Kidney (tissue), 14 donors: Measurements from ENCODE around the gene MRPS9. TPM values are rescaled to one million over a fixed set of nuclear protein-coding genes. Genes with fewer than 3 reads are reported as not detected.

Source experiments
- DNase-seq, 5 donors: peaks; one replicate each; pipeline ENCODE4 v3.0.0-alpha.2; 2013 to 2020
- FAIRE-seq: peaks from 2 replicates; lab custom pipeline; 2012; peaks lifted over from hg19 to GRCh38; lab: Jason Lieb, UNC
- H3K27ac ChIP-seq, 2 donors: one replicate each; pipeline ENCODE4 v1.7.0; 2013; ENCODE audit warnings: low read depth in 2 of 2, low read length in 2 of 2, inconsistent platforms in 1 of 2
- H3K27me3 ChIP-seq: one replicate; pipeline ENCODE4 v1.7.1; 2013; ENCODE audit warnings: low read length, inconsistent platforms; ENCODE audit not compliant: control insufficient read depth, insufficient read depth
- H3K36me3 ChIP-seq, 3 donors: one replicate each; pipeline versions ENCODE4 v1.7.0 to v1.7.1; 2013; ENCODE audit warnings: low read length in 3 of 3, control low read depth in 1 of 3, inconsistent platforms in 1 of 3; ENCODE audit not compliant: insufficient read depth in 3 of 3, control insufficient read depth in 2 of 3
- H3K4me1 ChIP-seq, 3 donors: one replicate each; pipeline versions ENCODE4 v1.7.0 to v1.7.1; 2013; ENCODE audit warnings: low read length in 3 of 3, inconsistent platforms in 1 of 3, low read depth in 1 of 3; ENCODE audit not compliant: control insufficient read depth in 2 of 3, insufficient read depth in 2 of 3
- H3K4me3 ChIP-seq, 3 donors: one replicate each; pipeline versions ENCODE4 v1.7.0 to v1.8.1; 2013; ENCODE audit warnings: low read length in 3 of 3, control low read depth in 1 of 3, inconsistent platforms in 1 of 3
- H3K9ac ChIP-seq, 3 donors: one replicate each; pipeline versions ENCODE4 v1.7.0 to v1.7.1; 2013; ENCODE audit warnings: low read length in 3 of 3, control low read depth in 1 of 3, inconsistent platforms in 1 of 3
- H3K9me3 ChIP-seq, 3 donors: one replicate each; pipeline versions ENCODE4 v1.7.0 to v1.7.1; 2013; ENCODE audit warnings: low read length in 3 of 3, control low read depth in 1 of 3, inconsistent platforms in 1 of 3; ENCODE audit not compliant: control insufficient read depth in 2 of 3, insufficient read depth in 1 of 3
- CTCF ChIP-seq: IDR thresholded peaks from 3 replicates; pipeline ENCODE4 v1.5.1; 2012; ENCODE audit warnings: mild to moderate bottlenecking, moderate library complexity, borderline replicate concordance; ENCODE audit not compliant: insufficient read depth; ENCODE audit errors: extremely low read depth
- intact Hi-C: fragments of 100-400 bp; cut with DNase I; formaldehyde crosslinking; loops from one replicate; pipeline ENCODE4 v1.11.1; 2022
- polyA plus RNA-seq: library from polyadenylated mRNA; stranded (reverse); fragments of 350-450 nt; fragmentation: Illumina TruSeq; extraction: RNeasy Lipid Tissue Mini Kit (QIAGEN cat#74804); gene quantifications from one replicate; pipeline ENCODE4 v1.2.3, GENCODE V29; 2014; ENCODE audit warnings: low read depth, low replicate concordance; ENCODE audit not compliant: insufficient read depth
- total RNA-seq: library from RNA; stranded (reverse); fragmentation: NEBNext Ultra II Directional; extraction: Animal tissue kit (Norgen Biotek cat#: 25700); gene quantifications from one replicate; pipeline ENCODE4 v1.2.1, GENCODE V29; 2021
- donor health status: control.
- donor health status: control.
- donor health status: control.
- donor health status: control.
- donor health status: control.
- donor health status: DM: yes; HTN: yes; CAD: no.
- donor health status: Normal renal cell carcinoma (clear cell type).

MRPS9 gene
- total and polyA plus RNA-seq, 2 donors from 2014 or later = 23.3 to 60.9 TPM

GRCh38 chr2:105127289-105127915 lies 89.5 kb downstream of the MRPS9 start:
- intact Hi-C loops = no loop called here
- Histone ChIP-seq H3K4me1 (no peaks in the 10 kb centered on the region), H3K9ac (no peak overlapping the region), H3K9me3 (no peaks in the 10 kb centered on the region), H3K36me3 (no peaks in the 10 kb centered on the region), H3K27me3 (no peaks in the 10 kb centered on the region), H3K27ac (no peak overlapping the region), H3K4me3 (no peak overlapping the region)
- DNase-seq = no peak
- no peak for FAIRE-seq
- TF ChIP-seq CTCF = no peak

- no peak for TF ChIP-seq CTCF
- H3K9me3 ChIP-seq = no peaks in the 10 kb centered on the region
- no peak overlapping the region for H3K9ac ChIP-seq
- no peak overlapping the region for H3K27ac ChIP-seq
- H3K4me1 ChIP-seq = no peaks in the 10 kb centered on the region
- FAIRE-seq (no peak), DNase-seq (no peak)
- intact Hi-C loops = no loop called here
- H3K36me3 ChIP-seq = no peaks in the 10 kb centered on the region
- H3K4me3 ChIP-seq = no peak overlapping the region
- no peaks in the 10 kb centered on the region for H3K27me3 ChIP-seq
Measured at GRCh38 chr2:105129722-105130232, 91.9 kb downstream of the MRPS9 start.

GRCh38 chr2:105130546-105130945 lies 92.7 kb downstream of the MRPS9 start:
- intact Hi-C loops = no loop called here

More at GRCh38 chr2:105130546-105130945, 92.7 kb downstream of the MRPS9 start:
- Histone ChIP-seq H3K4me1 (no peaks in the 10 kb centered on the region), H3K36me3 (no peaks in the 10 kb centered on the region), H3K27ac (no peak overlapping the region), H3K9me3 (no peaks in the 10 kb centered on the region), H3K27me3 (no peaks in the 10 kb centered on the region), H3K4me3 (no peak overlapping the region), H3K9ac (no peak overlapping the region)
- no peak for DNase-seq
- TF ChIP-seq CTCF = no peak
- no peak for FAIRE-seq
